AG10803 (cell line): ENCODE results near the gene PLA2G6.
"Not testable (repeated sequence)": the region's sequence is repeated elsewhere in the genome, so short reads cannot be mapped to it uniquely, and the experiment has no call there.

Source experiments
- DNase-seq: peaks from one replicate; pipeline ENCODE4 v3.0.0; 2010; ENCODE audit warnings: low read depth
- H3K4me3 ChIP-seq: 2 replicates; pipeline ENCODE4 v1.5.1; 2011; ENCODE audit warnings: mild to moderate bottlenecking, low read length, control low read depth
- CTCF ChIP-seq: conservative IDR thresholded peaks from 2 replicates; pipeline ENCODE4 v1.5.1; 2011; ENCODE audit warnings: mild to moderate bottlenecking, low read length, control low read depth, inconsistent platforms

Gene PLA2G6

GRCh38 chr22:38080850-38081635 lies 100.6 kb downstream of the PLA2G6 start:
- H3K4me3 ChIP-seq, result peak overlapping the region; percentile 33
- DNase-seq, result peak; percentile 21
- no peak for TF ChIP-seq CTCF

GRCh38 chr22:38080474-38080849 lies 101.2 kb downstream of the PLA2G6 start:
- no peak for TF ChIP-seq CTCF
- DNase-seq, result no peak
- no peak overlapping the region for H3K4me3 ChIP-seq

GRCh38 chr22:38079804-38080203 lies 101.8 kb downstream of the PLA2G6 start:
- no peak for DNase-seq
- no peak for TF ChIP-seq CTCF
- H3K4me3 ChIP-seq, result no peak overlapping the region

GRCh38 chr22:38079208-38079607 lies 102.4 kb downstream of the PLA2G6 start:
- H3K4me3 ChIP-seq, DNase-seq: not testable (repeated sequence)

- no peak overlapping the region for H3K4me3 ChIP-seq
- TF ChIP-seq CTCF, result no peak
- no peak for DNase-seq
Measured at GRCh38 chr22:38078046-38078840, 103.4 kb downstream of the PLA2G6 start.

- DNase-seq, result no peak
- TF ChIP-seq CTCF, result no peak
- no peak overlapping the region for H3K4me3 ChIP-seq
Measured at GRCh38 chr22:38077595-38077994, 104.0 kb downstream of the PLA2G6 start.

GRCh38 chr22:38077096-38077495 lies 104.5 kb downstream of the PLA2G6 start:
- TF ChIP-seq CTCF, result no peak
- H3K4me3 ChIP-seq, result no peak overlapping the region
- no peak for DNase-seq
